Right forelimb (tissue), 1 donor: ENCODE measurements around the gene KMT2C.
A peak's percentile ranks its signal among the peaks of the same experiment; 100 is the strongest.
"Not testable (repeated sequence)": the region's sequence is repeated elsewhere in the genome, so short reads cannot be mapped to it uniquely, and the experiment has no call there.

Source experiments
- DNase-seq: peaks from one replicate; pipeline ENCODE4 v3.0.0-alpha.2; 2018

Gene KMT2C

DNA sequence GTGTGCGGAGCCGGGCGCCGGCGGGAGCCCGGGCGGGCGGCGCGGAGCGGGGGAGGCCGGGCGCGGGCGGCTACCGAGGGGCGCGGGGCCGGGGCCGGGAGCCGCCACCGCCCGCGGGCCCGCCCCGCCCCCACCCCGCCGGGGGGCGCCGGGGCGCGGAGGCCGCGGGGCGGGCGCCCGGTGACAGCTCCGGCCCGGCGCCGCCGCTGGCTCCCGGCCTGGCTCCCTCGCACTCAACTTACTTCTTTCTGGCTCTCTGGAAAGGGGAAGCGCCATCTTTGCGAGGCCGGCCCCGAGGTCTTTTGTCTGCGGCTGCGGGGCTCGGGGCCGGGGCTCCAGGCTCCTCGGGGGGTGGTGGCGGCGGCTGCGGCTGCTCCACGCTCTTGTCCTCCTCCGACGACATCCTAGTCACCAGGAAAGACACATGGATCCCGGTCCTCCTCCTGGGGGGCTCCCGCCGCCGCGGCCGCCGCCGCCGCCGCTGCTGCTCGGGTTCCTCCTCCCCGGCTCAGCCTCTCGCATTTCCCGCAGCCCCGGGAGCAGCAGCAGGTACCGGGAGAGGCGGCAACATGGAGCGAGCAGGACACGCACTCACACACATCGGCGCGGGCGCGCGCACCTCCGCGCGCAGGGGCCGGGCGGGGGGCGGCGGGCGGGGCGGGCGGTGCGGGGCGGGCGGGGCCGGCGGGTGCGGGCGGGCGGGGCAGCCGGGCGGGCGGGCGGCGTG, at the start of gene KMT2C:
KMT2C (minus strand) TSS at position 620 of the 727 bp plus-strand sequence; CDS start at position 403, 217 bp downstream.
- peak; percentile 78 for DNase-seq

DNA sequence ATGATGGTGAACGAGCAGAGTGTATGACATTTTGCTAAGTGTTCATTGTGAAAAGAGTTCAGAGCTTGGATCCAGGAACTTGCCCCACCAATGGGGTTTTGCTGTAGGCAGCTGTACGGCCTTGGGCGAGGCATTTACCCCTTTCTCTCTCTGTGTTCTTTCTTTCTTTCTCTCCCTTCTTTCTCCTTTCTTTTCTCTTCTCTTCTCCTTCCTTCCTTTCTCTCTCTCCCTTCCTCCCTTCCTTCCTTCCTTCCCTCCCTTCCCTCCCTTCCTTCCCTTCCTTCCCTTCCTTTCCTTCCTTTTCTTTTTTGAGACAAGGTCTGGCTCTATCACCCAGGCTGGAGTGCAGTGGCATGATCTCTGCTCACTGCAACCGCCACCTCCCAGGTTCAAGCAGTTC, 45.3 kb upstream of the KMT2C start:
- no peak for DNase-seq

DNA sequence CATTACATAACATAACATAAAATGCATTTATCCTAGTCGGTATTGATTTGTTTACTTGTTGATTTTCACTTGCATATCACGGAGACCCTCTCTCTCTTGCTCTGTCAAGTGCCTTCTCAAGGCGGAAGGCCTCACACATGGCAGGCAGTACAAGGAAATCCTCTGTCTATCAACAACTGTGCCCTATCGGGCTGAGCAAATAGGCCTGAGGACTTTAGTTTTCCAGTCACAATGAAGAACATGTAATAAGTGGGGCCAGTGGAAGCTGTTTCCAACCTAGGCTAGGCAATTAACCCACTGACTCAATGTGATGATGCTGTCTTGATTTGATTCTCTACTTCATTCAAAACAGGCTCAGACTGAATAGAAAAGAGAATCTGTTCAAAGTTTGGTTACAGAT, 44.9 kb upstream of the KMT2C start:
- DNase-seq = no peak

DNA sequence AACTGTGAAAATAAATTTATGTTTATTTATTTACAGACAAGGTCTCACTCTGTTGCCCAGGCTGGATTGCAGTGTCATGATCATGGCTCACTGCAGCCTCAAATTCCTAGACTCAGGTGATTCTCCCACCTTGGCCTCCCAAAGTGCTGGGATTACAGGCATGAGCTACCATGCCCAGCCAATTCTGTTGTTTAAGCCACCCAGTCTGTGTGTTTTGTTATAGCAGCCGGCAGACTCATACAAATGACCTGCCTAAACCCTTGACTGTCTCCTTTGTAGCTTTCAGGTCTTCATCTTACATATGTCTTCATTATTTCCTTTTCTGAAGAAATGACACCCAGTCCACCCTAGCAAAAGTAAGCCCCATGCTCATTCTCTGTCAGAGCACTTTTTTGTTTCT, 43.8 kb upstream of the KMT2C start:
- DNase-seq = no peak

DNA sequence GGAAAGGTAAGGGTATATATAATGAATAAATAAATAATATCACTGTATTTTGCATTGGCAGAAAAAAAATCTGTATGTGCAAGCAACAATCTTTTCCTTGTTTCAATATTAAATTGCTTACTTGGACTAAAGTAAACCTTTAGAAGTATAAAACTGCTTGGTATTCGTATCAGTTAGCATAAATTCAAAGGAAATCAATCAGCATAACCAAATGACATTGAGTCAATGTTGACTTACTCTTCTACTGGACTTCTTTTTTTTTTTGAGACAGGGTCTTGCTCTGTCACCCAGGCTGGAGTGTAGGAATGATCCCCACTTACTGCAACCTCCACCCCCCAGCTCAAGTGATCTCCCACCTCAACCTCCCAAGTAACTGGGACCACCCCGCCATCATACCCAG, 42.3 kb upstream of the KMT2C start:
- no peak for DNase-seq

DNA sequence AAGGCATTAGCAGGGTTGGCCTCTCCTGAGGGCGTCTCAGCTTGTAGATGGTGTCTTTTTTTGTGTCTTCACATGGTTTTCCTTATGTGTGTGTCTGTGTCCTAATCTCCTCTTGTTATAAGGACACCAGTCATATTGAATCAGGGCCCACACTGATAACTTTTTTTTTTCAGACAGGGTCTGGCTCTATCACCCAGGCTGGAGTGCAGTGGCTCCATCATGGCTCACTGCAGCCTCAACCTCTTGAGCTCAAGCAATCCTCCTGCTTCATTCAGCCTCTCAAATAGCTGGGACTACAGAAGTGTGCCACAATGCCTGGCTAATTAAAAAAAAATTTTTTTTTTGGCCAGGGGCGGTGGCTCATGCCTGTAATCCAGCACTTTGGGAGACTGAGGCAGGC, 41.3 kb upstream of the KMT2C start:
- DNase-seq = no peak

DNA sequence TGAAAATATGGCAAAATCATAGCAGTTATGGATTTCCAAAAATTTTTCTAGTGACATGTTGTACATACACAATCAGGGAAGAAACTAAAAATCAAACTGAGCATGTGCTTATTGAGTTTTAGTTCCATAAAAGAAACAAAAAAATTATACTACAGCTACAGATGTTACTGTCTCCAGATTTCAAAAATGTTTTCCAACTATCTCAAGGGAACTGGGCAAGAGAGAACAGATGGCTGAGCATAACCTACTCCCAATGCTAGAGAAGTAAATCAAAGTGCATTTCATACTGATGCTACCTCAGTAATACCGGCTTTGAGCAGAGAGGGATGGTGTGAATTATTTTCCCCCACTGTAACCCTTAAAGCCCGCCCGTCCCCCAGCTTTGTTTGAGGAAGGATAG, 40.7 kb upstream of the KMT2C start:
- DNase-seq = no peak

DNA sequence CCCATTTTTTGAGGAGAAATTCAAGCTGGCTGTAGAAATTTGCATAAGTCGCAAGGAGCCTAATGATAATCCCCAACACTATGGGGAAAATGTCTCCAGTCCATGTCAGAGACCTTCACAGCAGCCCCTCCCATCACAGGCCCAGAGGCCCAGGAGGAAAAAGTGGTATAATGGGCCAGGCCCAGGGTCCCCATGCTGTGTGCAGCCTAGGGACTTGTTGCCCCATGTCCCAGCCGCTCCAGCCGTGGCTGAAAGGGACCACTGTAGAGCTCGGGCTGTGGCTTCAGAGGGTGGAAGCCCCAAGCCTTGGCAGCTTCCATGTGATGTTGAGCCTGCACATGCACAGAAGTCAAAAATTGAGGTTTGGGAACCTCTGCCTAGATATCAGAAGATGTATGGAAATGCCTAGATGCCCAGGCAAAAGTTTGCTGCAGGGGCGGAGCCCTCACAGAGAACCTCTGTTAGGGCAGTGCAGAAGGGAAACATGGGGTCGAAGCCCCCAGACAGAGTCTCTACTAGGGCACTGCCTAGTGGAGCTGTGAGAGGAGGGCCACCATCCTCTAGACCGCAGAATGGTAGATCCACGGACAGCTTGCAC, 35.3 kb upstream of the KMT2C start:
- not testable (repeated sequence) for DNase-seq

DNA sequence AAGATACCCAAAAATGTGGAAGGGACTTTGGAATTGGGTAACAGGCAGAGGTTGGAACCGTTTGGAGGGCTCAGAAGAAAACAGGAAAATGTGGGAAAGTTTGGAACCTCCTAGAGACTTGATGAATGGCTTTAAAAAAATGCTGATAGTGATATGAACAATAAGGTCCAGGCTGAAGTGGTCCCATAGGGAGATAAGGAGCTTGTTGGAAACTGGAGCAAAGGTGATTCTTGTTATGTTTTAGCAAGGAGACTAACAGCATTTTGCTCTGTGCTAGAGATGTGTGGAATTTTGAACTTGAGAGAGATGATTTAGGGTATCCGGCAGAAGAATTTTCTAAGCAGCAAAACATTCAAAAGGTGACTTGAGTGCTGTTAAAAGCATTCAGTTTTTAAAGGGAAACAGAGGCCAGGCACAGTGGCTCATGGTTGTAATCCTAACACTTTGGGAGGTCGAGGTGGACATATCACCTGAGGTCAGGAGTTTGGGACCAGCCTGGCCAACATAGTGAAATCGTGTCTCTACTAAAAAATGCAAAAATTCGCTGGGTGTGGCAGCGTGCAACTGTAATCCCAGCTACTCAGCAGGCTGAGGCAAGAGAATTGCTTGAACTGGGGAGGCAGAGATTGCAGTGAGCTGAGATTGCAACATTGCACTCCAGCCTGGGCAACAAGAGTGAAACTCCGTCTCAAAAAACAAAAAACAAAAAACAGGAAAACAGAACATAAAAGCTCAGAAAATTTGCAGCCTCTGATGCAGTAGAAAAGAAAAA, 34.6 kb upstream of the KMT2C start:
- not testable (repeated sequence) for DNase-seq

DNA sequence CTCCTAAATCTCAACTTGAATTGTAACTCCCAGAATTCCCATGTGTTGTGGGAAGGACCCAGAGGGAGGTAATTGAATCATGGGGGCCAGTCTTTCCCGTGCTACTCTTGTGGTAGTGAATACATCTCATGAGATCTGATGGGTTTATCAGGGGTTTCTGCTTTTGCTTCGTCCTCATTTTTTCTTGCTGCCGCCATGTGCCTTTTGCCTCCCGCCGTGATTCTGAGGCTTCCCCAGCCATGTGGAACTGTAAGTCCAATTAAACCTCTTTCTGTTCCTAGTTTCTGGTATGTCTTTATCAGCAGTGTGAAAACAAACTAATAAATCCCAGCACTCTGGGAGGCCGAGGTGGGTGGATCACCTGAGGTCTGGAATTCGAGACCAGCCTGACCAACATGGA, 33.8 kb upstream of the KMT2C start:
- not testable (repeated sequence) for DNase-seq

DNA sequence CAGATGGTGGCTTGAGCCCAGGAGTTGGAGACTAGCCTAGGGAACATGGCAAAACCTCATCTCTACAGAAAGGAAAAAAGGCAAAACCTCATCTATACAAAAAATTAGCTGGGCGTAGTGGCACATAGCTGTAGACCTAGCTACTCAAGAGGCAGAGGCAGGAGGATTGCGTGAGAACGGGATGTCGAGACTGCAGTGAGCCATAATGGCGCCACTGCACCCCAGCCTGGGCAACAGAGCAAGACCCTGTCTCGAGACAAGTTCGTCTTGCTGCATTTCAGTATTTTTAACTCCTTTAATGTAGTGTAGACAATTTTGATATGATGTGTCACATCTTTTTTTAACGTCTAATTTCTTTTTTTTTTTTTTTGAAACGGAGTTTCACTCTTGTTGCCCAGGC, 31.4 kb upstream of the KMT2C start:
- no peak for DNase-seq

DNA sequence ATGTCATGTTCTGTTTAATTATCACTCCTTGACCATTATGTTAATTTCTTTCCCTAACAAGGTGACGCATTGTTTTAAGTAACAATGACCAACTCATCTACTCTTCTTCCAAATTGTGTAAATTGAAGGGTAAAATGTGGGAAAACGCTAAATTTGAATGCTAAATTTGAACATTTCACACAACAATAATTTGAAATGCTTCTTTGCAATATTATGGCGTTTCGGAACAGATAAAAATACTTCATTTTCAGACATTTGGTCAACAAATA, 29.2 kb upstream of the KMT2C start:
- no peak for DNase-seq

DNA sequence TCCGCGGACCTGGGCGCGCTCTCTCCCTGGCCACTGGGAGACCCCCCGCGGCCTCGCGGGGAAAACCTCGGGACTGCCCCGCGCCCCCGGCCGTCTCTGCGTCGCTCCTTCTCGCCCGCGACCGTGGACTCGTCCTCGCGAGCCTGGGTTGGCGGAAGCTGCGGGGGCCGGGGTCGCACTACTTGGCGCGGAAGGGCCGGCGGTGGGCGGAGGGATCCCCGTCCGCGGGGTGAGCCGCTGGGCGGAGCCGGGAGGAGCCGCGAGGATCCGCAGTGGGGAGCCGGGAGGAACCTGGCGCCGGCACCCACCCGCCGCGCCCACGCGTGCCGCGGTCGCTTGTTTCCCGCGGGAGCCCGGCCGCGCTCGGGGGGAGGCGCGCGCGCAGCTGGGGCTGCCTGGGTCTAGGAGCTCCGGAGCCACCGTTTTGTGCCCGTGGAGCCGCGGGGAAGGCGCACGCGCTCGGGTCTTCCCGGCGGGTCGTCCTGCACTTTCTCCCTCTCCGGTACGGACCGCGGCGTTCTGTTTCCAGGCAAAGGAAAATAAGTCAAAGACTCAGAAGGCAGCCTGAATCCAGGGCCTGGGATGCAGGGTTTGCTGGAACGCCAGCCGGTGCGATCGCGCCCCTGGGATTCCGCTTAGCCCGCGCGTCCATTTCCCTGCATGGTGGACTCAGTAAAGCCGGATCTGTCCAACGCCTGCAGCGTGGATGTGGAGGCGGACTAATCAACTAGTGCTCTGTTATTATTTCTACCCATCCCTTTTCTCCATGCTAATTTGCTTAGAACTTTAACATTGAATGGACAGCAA, 28.7 kb upstream of the KMT2C start:
- peak; percentile 91 for DNase-seq

DNA sequence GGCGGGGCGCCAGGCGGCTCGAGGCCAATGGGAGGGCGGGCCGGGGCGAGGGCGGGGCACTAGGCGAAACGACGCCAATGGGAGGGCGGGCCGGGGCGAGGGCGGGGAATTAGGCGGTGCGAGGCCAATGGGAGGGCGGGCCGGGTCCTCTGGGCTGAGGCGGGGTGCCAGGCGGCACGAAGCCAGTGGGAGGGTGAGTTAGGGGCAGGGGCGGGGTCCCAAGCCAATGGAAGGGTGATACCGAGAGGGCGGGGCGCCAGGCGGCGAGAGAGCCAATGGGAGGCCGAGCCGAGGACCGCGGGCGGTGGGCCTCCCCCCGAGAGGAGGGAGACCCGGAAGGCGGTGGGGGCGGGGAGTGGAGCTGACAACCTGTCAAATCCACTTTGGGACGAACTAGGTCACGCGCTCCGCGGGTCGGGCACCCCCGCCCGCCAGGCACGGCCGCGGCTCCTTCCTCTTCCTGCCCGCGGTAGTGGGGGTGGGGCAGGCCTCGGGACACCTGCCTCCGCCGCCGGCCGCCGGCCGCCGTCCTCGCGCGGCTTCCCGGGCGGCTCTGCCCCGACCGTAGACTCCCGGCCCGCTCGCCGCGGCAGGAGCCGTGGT, 28.0 kb upstream of the KMT2C start:
- peak; percentile 100 for DNase-seq

DNA sequence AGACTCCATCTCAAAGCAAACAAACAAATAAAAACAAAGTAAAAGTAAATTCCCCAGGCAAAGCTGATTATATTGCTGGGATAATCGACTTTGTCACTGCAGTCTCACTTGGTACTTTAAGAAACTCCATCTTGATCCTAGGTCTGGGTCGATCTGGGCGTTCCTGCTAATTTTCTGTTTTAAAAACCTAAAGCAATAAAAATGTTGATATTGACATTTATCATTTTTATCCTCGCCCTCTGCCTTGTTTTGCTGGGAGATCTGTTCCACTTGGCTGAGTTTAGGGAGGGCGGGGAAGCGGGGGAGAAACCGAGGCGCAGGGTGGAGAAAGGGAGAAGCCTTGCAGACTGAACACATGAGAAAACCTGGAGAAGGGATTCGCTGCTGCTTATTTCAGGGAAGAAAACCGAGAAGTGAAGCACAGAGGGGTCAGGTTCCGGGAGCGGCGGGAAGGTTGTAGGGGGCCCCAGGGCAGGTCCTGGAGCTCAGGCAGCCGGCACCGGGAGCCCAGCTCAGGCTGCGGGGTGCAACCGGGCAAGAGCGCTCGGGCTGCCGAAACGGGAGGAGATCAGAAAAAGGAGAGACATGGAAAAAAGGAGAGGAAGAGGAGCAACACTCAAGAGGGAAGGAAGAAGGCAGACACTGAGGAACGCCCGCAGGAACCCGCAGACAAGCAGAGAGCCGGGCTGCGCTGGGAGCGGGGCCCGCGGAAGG, 27.3 kb upstream of the KMT2C start:
- no peak for DNase-seq

DNA sequence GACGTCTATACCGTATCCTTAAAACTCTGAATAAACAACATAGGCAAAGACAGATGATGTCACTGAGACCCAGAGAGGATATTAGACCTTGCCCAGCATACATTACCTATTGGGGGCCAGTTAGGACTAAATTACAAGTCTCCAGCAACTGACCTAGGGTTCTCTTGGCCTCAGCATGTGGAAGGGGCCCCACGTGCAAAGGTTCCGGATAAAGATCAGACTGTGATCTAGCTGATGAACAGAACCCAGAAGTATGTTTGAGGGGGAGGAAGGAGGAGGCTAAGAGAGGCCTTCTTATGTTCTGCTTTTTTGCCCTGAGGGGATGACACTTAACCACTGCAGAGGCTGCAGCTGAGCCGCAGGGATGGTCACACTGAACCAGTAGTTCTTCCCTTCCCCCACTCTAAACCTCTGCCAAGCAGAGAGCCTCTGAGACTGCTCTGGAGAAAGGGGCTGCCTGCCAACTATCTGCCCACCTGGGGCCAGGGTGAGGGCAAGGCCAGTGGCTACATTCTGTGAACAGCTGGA, 24.0 kb upstream of the KMT2C start:
- peak; percentile 48 for DNase-seq

DNA sequence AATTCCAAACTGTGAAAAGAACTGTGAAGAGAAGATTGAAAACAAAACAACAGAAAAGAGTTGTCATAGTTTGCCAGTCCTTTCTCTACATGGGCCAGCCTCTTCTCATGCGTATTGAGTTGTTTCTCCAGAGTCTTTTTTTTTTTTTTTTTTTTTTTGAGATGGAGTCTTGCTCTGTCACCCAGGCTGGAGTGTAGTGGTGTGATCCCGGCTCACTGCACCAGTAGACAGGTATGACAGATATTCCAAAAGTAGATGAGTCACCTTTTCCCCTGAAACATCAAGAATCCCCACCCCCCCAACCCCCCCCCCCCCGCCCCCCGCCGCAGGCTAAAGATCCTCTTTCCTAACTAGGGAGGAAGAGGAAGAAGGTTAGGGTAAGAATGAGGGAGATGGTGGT, 15.6 kb upstream of the KMT2C start:
- DNase-seq = no peak

DNA sequence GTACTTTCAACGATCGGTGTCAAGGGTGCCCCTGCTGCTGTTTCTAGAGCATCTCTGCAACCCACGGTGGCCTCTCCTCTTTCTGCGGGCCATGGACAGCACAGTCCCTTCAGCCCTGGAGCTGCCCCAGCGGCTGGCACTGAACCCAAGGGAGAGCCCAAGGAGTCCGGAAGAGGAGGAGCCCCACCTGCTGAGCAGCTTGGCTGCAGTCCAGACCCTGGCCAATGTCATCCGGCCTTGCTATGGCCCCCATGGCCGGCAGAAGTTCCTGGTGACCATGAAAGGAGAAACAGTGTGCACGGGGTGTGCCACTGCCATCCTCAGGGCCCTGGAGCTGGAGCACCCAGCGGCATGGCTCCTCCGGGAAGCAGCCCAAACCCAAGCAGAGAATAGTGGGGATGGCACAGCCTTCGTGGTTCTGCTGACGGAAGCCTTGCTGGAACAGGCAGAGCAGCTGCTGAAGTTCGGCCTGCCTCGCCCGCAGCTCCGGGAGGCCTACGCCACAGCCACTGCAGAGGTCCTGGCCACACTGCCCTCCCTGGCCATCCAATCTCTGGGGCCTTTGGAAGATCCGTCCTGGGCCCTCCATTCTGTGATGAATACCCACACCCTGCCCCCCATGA, 9.7 kb upstream of the KMT2C start:
- not testable (repeated sequence) for DNase-seq

DNA sequence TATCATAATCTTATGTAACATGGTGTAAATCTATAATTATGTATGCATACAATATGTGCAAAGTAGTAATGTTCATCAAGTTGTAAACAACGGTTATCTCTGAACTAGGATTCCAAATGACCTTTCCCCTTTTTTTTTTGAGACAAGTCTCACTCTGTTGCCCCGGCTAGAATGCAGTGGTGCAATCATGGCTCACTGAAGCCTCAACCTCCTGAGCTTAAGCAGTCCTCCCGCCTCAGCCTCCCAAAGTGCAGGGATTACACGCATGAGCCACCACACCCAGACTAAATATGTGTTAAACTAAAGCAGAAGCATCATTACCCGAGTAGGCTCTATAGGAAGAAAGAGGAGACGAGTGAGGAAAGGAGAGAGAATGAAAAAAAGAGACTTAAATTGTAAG, 7.8 kb upstream of the KMT2C start:
- no peak for DNase-seq

DNA sequence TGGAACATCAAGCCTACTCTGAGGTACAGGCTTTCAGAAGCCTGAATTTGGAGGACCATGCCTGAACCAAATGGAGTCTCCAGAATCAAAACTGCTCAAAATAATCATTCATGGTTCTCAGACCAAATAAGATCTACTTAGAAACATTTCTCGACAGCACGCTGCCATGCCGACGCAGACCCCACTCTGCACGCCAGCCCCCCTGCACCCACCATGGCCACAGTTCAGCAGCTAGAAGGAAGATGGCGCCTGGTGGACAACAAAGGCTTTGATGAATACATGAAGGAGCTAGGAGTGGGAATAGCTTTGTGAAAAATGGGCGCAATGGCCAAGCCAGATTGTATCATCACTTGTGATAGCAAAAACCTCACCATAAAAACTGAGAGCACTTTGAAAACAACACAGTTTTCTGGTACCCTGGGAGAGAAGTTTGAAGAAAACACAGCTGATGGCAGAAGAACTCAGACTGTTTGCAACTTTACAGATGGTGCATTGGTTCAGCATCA, 6.6 kb upstream of the KMT2C start:
- no peak for DNase-seq

DNA sequence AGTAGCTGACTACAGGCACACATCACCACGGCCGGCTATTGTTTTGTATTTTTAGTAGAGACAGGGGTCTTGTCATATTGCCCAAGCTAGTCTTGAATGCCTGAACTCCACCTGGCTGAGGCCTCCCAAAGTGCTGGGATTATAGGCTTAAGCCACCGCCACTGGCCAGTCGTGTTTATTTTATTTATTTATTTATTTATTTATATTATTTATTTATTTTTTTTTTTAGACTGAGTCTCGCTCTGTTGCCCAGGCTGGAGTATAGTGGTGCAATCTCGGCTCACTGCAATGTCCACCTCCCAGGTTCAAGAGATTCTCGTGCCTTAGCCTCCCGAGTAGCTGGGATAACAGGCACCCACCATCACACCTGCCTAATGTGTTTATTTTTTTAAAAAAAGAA, 6.0 kb upstream of the KMT2C start:
- not testable (repeated sequence) for DNase-seq
